ENCODE data around the gene ISCU. TPM values are rescaled to one million over a fixed set of nuclear protein-coding genes. Genes with fewer than 3 reads are reported as not detected.

Gene ISCU
- total and polyA plus RNA-seq, 2 donors = 125 to 248 TPM

- no peak overlapping the region for H3K4me3 ChIP-seq (ENCODE audit: low read length in 2 of 2)
- no peaks in the 10 kb centered on the region for H3K4me1 ChIP-seq (ENCODE audit: control insufficient read depth in 2 of 2, insufficient read depth in 2 of 2, low read length in 2 of 2)
- no peaks in the 10 kb centered on the region for H3K36me3 ChIP-seq (ENCODE audit: control insufficient read depth in 2 of 2, insufficient read depth in 2 of 2, low read length in 1 of 2)
- DNase-seq (ENCODE audit: low read depth in 6 of 9, low spot score in 9 of 9) = no peak
- peaks cover 0 to 2% of the 10 kb centered on the region in 2 donors for H3K27me3 ChIP-seq (ENCODE audit: control insufficient read depth in 2 of 2, insufficient read depth in 1 of 2, low read length in 1 of 2)
- H3K27ac ChIP-seq (ENCODE audit: low read depth in 1 of 2, low read length in 1 of 2) = no peak overlapping the region
- no peaks in the 10 kb centered on the region for H3K9me3 ChIP-seq (ENCODE audit: control insufficient read depth in 2 of 2, insufficient read depth in 1 of 2, low read length in 1 of 2)
- 91% methylated on average over 15 of the region's 15 CpGs for WGBS
These were observed 40.7 kb downstream of the ISCU start for GRCh38 chr12:108602976-108603704.

- Histone ChIP-seq H3K27me3 (ENCODE audit: control insufficient read depth in 2 of 2, insufficient read depth in 1 of 2, low read length in 1 of 2) (no peaks in the 10 kb centered on the region), H3K9me3 (ENCODE audit: control insufficient read depth in 2 of 2, insufficient read depth in 1 of 2, low read length in 1 of 2) (no peaks in the 10 kb centered on the region), H3K27ac (ENCODE audit: low read depth in 1 of 2, low read length in 1 of 2) (no peak overlapping the region), H3K4me3 (ENCODE audit: low read length in 2 of 2) (no peak overlapping the region), H3K36me3 (ENCODE audit: control insufficient read depth in 2 of 2, insufficient read depth in 2 of 2, low read length in 1 of 2) (no peaks in the 10 kb centered on the region), H3K4me1 (ENCODE audit: control insufficient read depth in 2 of 2, insufficient read depth in 2 of 2, low read length in 2 of 2) (no peaks in the 10 kb centered on the region)
- no peak for DNase-seq (ENCODE audit: low read depth in 6 of 9, low spot score in 9 of 9)
- 94% methylated on average over 4 of the region's 4 CpGs for WGBS
These were observed 41.3 kb downstream of the ISCU start for GRCh38 chr12:108603743-108604142.

GRCh38 chr12:108604208-108604941, 42.0 kb downstream of the ISCU start:
- no peak for DNase-seq (ENCODE audit: low read depth in 6 of 9, low spot score in 9 of 9)
- Histone ChIP-seq H3K4me3 (ENCODE audit: low read length in 2 of 2) (no peak overlapping the region), H3K27me3 (ENCODE audit: control insufficient read depth in 2 of 2, insufficient read depth in 1 of 2, low read length in 1 of 2) (peaks cover 0 to under 1% of the 10 kb centered on the region in 2 donors), H3K9me3 (ENCODE audit: control insufficient read depth in 2 of 2, insufficient read depth in 1 of 2, low read length in 1 of 2) (no peaks in the 10 kb centered on the region), H3K36me3 (ENCODE audit: control insufficient read depth in 2 of 2, insufficient read depth in 2 of 2, low read length in 1 of 2) (no peaks in the 10 kb centered on the region), H3K27ac (ENCODE audit: low read depth in 1 of 2, low read length in 1 of 2) (no peak overlapping the region), H3K4me1 (ENCODE audit: control insufficient read depth in 2 of 2, insufficient read depth in 2 of 2, low read length in 2 of 2) (peaks cover 0 to under 1% of the 10 kb centered on the region in 2 donors)
- 81% methylated on average over 14 of the region's 14 CpGs for WGBS

- H3K4me3 ChIP-seq (ENCODE audit: low read length in 2 of 2) = no peak overlapping the region
- no peak overlapping the region for H3K27ac ChIP-seq (ENCODE audit: low read depth in 1 of 2, low read length in 1 of 2)
- WGBS = 93% methylated on average over 3 of the region's 3 CpGs
- peaks cover 0 to 5% of the 10 kb centered on the region in 2 donors for H3K27me3 ChIP-seq (ENCODE audit: control insufficient read depth in 2 of 2, insufficient read depth in 1 of 2, low read length in 1 of 2)
- H3K36me3 ChIP-seq (ENCODE audit: control insufficient read depth in 2 of 2, insufficient read depth in 2 of 2, low read length in 1 of 2) = no peaks in the 10 kb centered on the region
- H3K9me3 ChIP-seq (ENCODE audit: control insufficient read depth in 2 of 2, insufficient read depth in 1 of 2, low read length in 1 of 2) = no peaks in the 10 kb centered on the region
- peaks cover 0 to 4% of the 10 kb centered on the region in 2 donors for H3K4me1 ChIP-seq (ENCODE audit: control insufficient read depth in 2 of 2, insufficient read depth in 2 of 2, low read length in 2 of 2)
- DNase-seq (ENCODE audit: low read depth in 6 of 9, low spot score in 9 of 9) = no peak
These were observed 42.7 kb downstream of the ISCU start for GRCh38 chr12:108605000-108605689.

GRCh38 chr12:108605690-108606406, 43.5 kb downstream of the ISCU start:
- Histone ChIP-seq H3K36me3 (ENCODE audit: control insufficient read depth in 2 of 2, insufficient read depth in 2 of 2, low read length in 1 of 2) (no peaks in the 10 kb centered on the region), H3K27me3 (ENCODE audit: control insufficient read depth in 2 of 2, insufficient read depth in 1 of 2, low read length in 1 of 2) (peaks cover 0 to 5% of the 10 kb centered on the region in 2 donors), H3K4me3 (ENCODE audit: low read length in 2 of 2) (no peak overlapping the region), H3K4me1 (ENCODE audit: control insufficient read depth in 2 of 2, insufficient read depth in 2 of 2, low read length in 2 of 2) (peaks cover 0 to 4% of the 10 kb centered on the region in 2 donors), H3K9me3 (ENCODE audit: control insufficient read depth in 2 of 2, insufficient read depth in 1 of 2, low read length in 1 of 2) (no peaks in the 10 kb centered on the region), H3K27ac (ENCODE audit: low read depth in 1 of 2, low read length in 1 of 2) (no peak overlapping the region)
- DNase-seq (ENCODE audit: low read depth in 6 of 9, low spot score in 9 of 9) = no peak
- 94% methylated on average over 4 of the region's 4 CpGs for WGBS

- Histone ChIP-seq H3K36me3 (ENCODE audit: control insufficient read depth in 2 of 2, insufficient read depth in 2 of 2, low read length in 1 of 2) (no peaks in the 10 kb centered on the region), H3K27me3 (ENCODE audit: control insufficient read depth in 2 of 2, insufficient read depth in 1 of 2, low read length in 1 of 2) (peaks cover 0 to 5% of the 10 kb centered on the region in 2 donors), H3K4me1 (ENCODE audit: control insufficient read depth in 2 of 2, insufficient read depth in 2 of 2, low read length in 2 of 2) (peaks cover 0 to 4% of the 10 kb centered on the region in 2 donors), H3K4me3 (ENCODE audit: low read length in 2 of 2) (no peak overlapping the region), H3K27ac (ENCODE audit: low read depth in 1 of 2, low read length in 1 of 2) (no peak overlapping the region), H3K9me3 (ENCODE audit: control insufficient read depth in 2 of 2, insufficient read depth in 1 of 2, low read length in 1 of 2) (no peaks in the 10 kb centered on the region)
- no peak for DNase-seq (ENCODE audit: low read depth in 6 of 9, low spot score in 9 of 9)
- WGBS = 87% methylated on average over 9 of the region's 9 CpGs
These were observed 44.1 kb downstream of the ISCU start for GRCh38 chr12:108606492-108606891.

GRCh38 chr12:108607981-108608600, 45.7 kb downstream of the ISCU start:
- Histone ChIP-seq H3K36me3 (ENCODE audit: control insufficient read depth in 2 of 2, insufficient read depth in 2 of 2, low read length in 1 of 2) (no peaks in the 10 kb centered on the region), H3K9me3 (ENCODE audit: control insufficient read depth in 2 of 2, insufficient read depth in 1 of 2, low read length in 1 of 2) (no peaks in the 10 kb centered on the region), H3K27me3 (ENCODE audit: control insufficient read depth in 2 of 2, insufficient read depth in 1 of 2, low read length in 1 of 2) (peaks cover 0 to 5% of the 10 kb centered on the region in 2 donors), H3K4me1 (ENCODE audit: control insufficient read depth in 2 of 2, insufficient read depth in 2 of 2, low read length in 2 of 2) (peaks cover 0 to 4% of the 10 kb centered on the region in 2 donors), H3K4me3 (ENCODE audit: low read length in 2 of 2) (no peak overlapping the region), H3K27ac (ENCODE audit: low read depth in 1 of 2, low read length in 1 of 2) (no peak overlapping the region)
- DNase-seq (ENCODE audit: low read depth in 6 of 9, low spot score in 9 of 9) = no peak
- 97% methylated on average over 10 of the region's 10 CpGs for WGBS

- WGBS = 96% methylated on average over 5 of the region's 5 CpGs
- Histone ChIP-seq H3K27ac (ENCODE audit: low read depth in 1 of 2, low read length in 1 of 2) (no peak overlapping the region), H3K27me3 (ENCODE audit: control insufficient read depth in 2 of 2, insufficient read depth in 1 of 2, low read length in 1 of 2) (peaks cover 0 to 5% of the 10 kb centered on the region in 2 donors), H3K36me3 (ENCODE audit: control insufficient read depth in 2 of 2, insufficient read depth in 2 of 2, low read length in 1 of 2) (no peaks in the 10 kb centered on the region), H3K9me3 (ENCODE audit: control insufficient read depth in 2 of 2, insufficient read depth in 1 of 2, low read length in 1 of 2) (no peaks in the 10 kb centered on the region), H3K4me3 (ENCODE audit: low read length in 2 of 2) (no peak overlapping the region), H3K4me1 (ENCODE audit: control insufficient read depth in 2 of 2, insufficient read depth in 2 of 2, low read length in 2 of 2) (peaks cover 0 to 4% of the 10 kb centered on the region in 2 donors)
- DNase-seq (ENCODE audit: low read depth in 6 of 9, low spot score in 9 of 9) = no peak
These were observed 46.2 kb downstream of the ISCU start for GRCh38 chr12:108608616-108609015.

Measured in thymus (tissue), 11 donors.